HepG2 (cell line): ENCODE results near the gene FBXO11. TPM values are rescaled to one million over a fixed set of nuclear protein-coding genes. Genes with fewer than 3 reads are reported as not detected.

Source experiments
- ELF1 ChIP-seq: sonication (generic); formaldehyde crosslinking; IDR thresholded peaks from 2 replicates; pipeline ENCODE4 v1.4.0; 2020; ENCODE audit warnings: missing genetic modification reagents
- FOXK2 ChIP-seq: fragments of 450-650 bp; IDR thresholded peaks from 2 replicates; pipeline ENCODE4 v1.6.1; 2016
- GPBP1L1 ChIP-seq: sonication (generic); formaldehyde crosslinking; IDR thresholded peaks from 2 replicates; pipeline ENCODE4 v1.5.0; 2020; ENCODE audit warnings: mild to moderate bottlenecking, missing genetic modification reagents
- MATR3 ChIP-seq: sonication (generic); formaldehyde crosslinking; IDR thresholded peaks from 2 replicates; pipeline ENCODE4 v1.4.0; 2020; ENCODE audit warnings: missing genetic modification reagents
- MLLT10 ChIP-seq: sonication (generic); formaldehyde crosslinking; IDR thresholded peaks from 2 replicates; pipeline ENCODE4 v1.4.0; 2020; ENCODE audit warnings: missing genetic modification reagents
- PHF8 ChIP-seq: sonication (generic); formaldehyde crosslinking; IDR thresholded peaks from 2 replicates; pipeline ENCODE4 v1.5.0; 2020; ENCODE audit warnings: missing genetic modification reagents
- PPARG ChIP-seq: conservative IDR thresholded peaks from 2 replicates; pipeline ENCODE4 v1.6.1; 2016; ENCODE audit warnings: missing biosample characterization, missing genetic modification reagents
- REL ChIP-seq: sonication (generic); formaldehyde crosslinking; conservative IDR thresholded peaks from 2 replicates; pipeline ENCODE4 v1.8.0; 2022; ENCODE audit warnings: mild to moderate bottlenecking, missing genetic modification reagents, moderate library complexity
- SMAD9 ChIP-seq: sonication (generic); formaldehyde crosslinking; IDR thresholded peaks from 2 replicates; pipeline ENCODE4 v1.5.1; 2020; ENCODE audit warnings: mild to moderate bottlenecking, missing genetic modification reagents
- SMARCC2 ChIP-seq: fragments of 450-650 bp; IDR thresholded peaks from 2 replicates; pipeline ENCODE4 v1.6.1; 2017; ENCODE audit warnings: antibody characterized with exemption, mild to moderate bottlenecking
- TRIM24 ChIP-seq: sonication (generic); formaldehyde crosslinking; IDR thresholded peaks from 2 replicates; pipeline ENCODE4 v1.8.0; 2022; ENCODE audit warnings: mild to moderate bottlenecking, missing genetic modification reagents
- YY1 ChIP-seq: IDR thresholded peaks from 2 replicates; pipeline ENCODE4 v1.6.1; 2011; ENCODE audit warnings: low read length, low read depth, moderate library complexity, mild to moderate bottlenecking; ENCODE audit not compliant: insufficient read depth, insufficient replicate concordance
- ZC3H4 ChIP-seq: sonication (generic); formaldehyde crosslinking; IDR thresholded peaks from 2 replicates; pipeline ENCODE4 v1.4.0; 2020; ENCODE audit warnings: missing genetic modification reagents, borderline replicate concordance
- ZNF142 ChIP-seq: sonication (generic); formaldehyde crosslinking; IDR thresholded peaks from 2 replicates; pipeline ENCODE4 v1.4.0; 2020; ENCODE audit warnings: missing genetic modification reagents
- ZNF234 ChIP-seq: sonication (generic); formaldehyde crosslinking; conservative IDR thresholded peaks from 2 replicates; pipeline ENCODE4 v1.5.1; 2020; ENCODE audit warnings: mild to moderate bottlenecking, missing genetic modification reagents
- ZNF3 ChIP-seq: IDR thresholded peaks from 2 replicates; pipeline ENCODE4 v1.7.0; 2017; ENCODE audit warnings: inconsistent platforms
- ZNF512 ChIP-seq: sonication (generic); formaldehyde crosslinking; IDR thresholded peaks from 2 replicates; pipeline ENCODE4 v1.4.0; 2020; ENCODE audit warnings: mild to moderate bottlenecking, missing genetic modification reagents
- ZNF512B ChIP-seq: sonication (generic); formaldehyde crosslinking; IDR thresholded peaks from 2 replicates; pipeline ENCODE4 v1.5.1; 2020; ENCODE audit warnings: missing genetic modification reagents, mild to moderate bottlenecking, borderline replicate concordance
- polyA plus RNA-seq, 8 experiments: library from polyadenylated mRNA; depleted of rRNA in 3 of 8; stranded (reverse) in 7 of 8; unstranded in 1 of 8; fragments of >200 nt; fragmentation: Illumina TruSeq in 4 of 8; extraction: Trizol in 4 of 8; gene quantifications; 2 replicates each; pipeline versions ENCODE4 v1.2.1 to v1.2.3, GENCODE V29; 2011 to 2016; ENCODE audit warnings: low read depth in 4 of 8, missing spikeins in 1 of 8, mixed read lengths in 1 of 8; ENCODE audit not compliant: insufficient read depth in 1 of 8
- total RNA-seq, 5 experiments: library from RNA; depleted of rRNA; stranded (reverse); fragments of >200 nt; fragmentation: Illumina TruSeq; extraction: Trizol; gene quantifications; 2 replicates each; pipeline ENCODE4 v1.2.3, GENCODE V29; 2016; ENCODE audit warnings: low read depth in 1 of 5

The FBXO11 gene
- total and polyA plus RNA-seq, 2 of the 13 experiments (the other 11 are each of a cell fraction or from before 2014, with no cell fraction given): 27.9 to 47.6 TPM

GRCh38 chr2:47767880-47768609, 138.3 kb downstream of the FBXO11 start (continued):
- TF ChIP-seq ZNF142: peak; percentile 64; the same call in 1 of the 2 replicates
- no peak for TF ChIP-seq REL (CRISPR knock-in tag)
- no peak for TF ChIP-seq ELF1
- TF ChIP-seq FOXK2: no peak
- peak; percentile 74 for TF ChIP-seq YY1
- no peak; the same call in 1 of the 2 replicates for TF ChIP-seq ZNF512 (CRISPR knock-in tag)
- no peak for TF ChIP-seq ZC3H4 (CRISPR knock-in tag)
- no peak for TF ChIP-seq PPARG
- TF ChIP-seq PHF8: 0 out of 2 replicates have a peak, but pooled peaks have one; percentile 30
- TF ChIP-seq SMARCC2: no peak
- no peak for TF ChIP-seq GPBP1L1
- no peak for TF ChIP-seq SMAD9
- no peak for TF ChIP-seq MLLT10
- TF ChIP-seq MATR3 (CRISPR knock-in tag): no peak
- no peak for TF ChIP-seq TRIM24 (CRISPR knock-in tag)
- 0 out of 2 replicates have a peak, but pooled peaks have one; percentile 76 for TF ChIP-seq ZNF512B (CRISPR knock-in tag)
- TF ChIP-seq ZNF3 (CRISPR knock-in tag): no peak
- no peak for TF ChIP-seq ZNF234 (CRISPR knock-in tag)
